Hepatocyte (in vitro differentiated cells): ENCODE results near the gene RSPRY1. TPM values are rescaled to one million over a fixed set of nuclear protein-coding genes. Genes with fewer than 3 reads are reported as not detected.

ENCODE experiments used
- DNase-seq: peaks from one replicate; pipeline ENCODE4 v3.0.0-alpha.2; 2016; ENCODE audit warnings: low spot score
- H2AFZ ChIP-seq: fragments of 200-600 bp; sonication (generic); 2 replicates; pipeline ENCODE4 v1.6.0; 2016; ENCODE audit warnings: antibody characterized with exemption, mild to moderate bottlenecking
- H3K27ac ChIP-seq: fragments of 200-600 bp; sonication (generic); 2 replicates; pipeline ENCODE4 v1.5.1; 2016; ENCODE audit warnings: mild to moderate bottlenecking
- H3K27me3 ChIP-seq: fragments of 200-600 bp; sonication (generic); 2 replicates; pipeline ENCODE4 v1.6.1; 2016
- H3K36me3 ChIP-seq: fragments of 200-600 bp; sonication (generic); replicated peaks from 2 replicates; pipeline ENCODE4 v1.5.1; 2016; ENCODE audit warnings: low read depth; ENCODE audit not compliant: insufficient read depth
- H3K4me1 ChIP-seq: fragments of 200-600 bp; sonication (generic); 2 replicates; pipeline ENCODE4 v1.5.1; 2016; ENCODE audit warnings: mild to moderate bottlenecking, moderate library complexity; ENCODE audit not compliant: insufficient read depth
- H3K4me2 ChIP-seq: fragments of 200-600 bp; sonication (generic); 2 replicates; pipeline ENCODE4 v1.6.0; 2016
- H3K4me3 ChIP-seq: fragments of 200-600 bp; sonication (generic); 2 replicates; pipeline ENCODE4 v1.5.1; 2016; ENCODE audit warnings: mild to moderate bottlenecking
- H3K79me2 ChIP-seq: fragments of 200-600 bp; sonication (generic); 2 replicates; pipeline ENCODE4 v1.6.0; 2017; ENCODE audit warnings: mild to moderate bottlenecking
- H3K9me2 ChIP-seq: fragments of 200-600 bp; sonication (generic); replicated peaks from 2 replicates; pipeline ENCODE4 v1.6.0; 2017; ENCODE audit warnings: mild to moderate bottlenecking; ENCODE audit not compliant: insufficient read depth
- H3K9me3 ChIP-seq: fragments of 200-600 bp; sonication (generic); 2 replicates; pipeline ENCODE4 v1.5.1; 2016; ENCODE audit warnings: low read depth, mild to moderate bottlenecking
- H4K20me1 ChIP-seq: fragments of 200-600 bp; sonication (generic); 2 replicates; pipeline ENCODE4 v1.6.0; 2016; ENCODE audit warnings: mild to moderate bottlenecking; ENCODE audit not compliant: insufficient read depth, poor library complexity, severe bottlenecking
- EZH2 ChIP-seq: fragments of 200-600 bp; sonication (generic); IDR thresholded peaks from 2 replicates; pipeline ENCODE4 v1.6.1; 2016; ENCODE audit warnings: antibody characterized with exemption, mild to moderate bottlenecking, borderline replicate concordance
- EZH2phosphoT487 ChIP-seq: fragments of 200-600 bp; sonication (generic); IDR thresholded peaks from one replicate; pipeline ENCODE4 v1.6.1; 2018; ENCODE audit warnings: antibody characterized with exemption, mild to moderate bottlenecking, low read depth, moderate library complexity; ENCODE audit not compliant: unreplicated experiment, severe bottlenecking
- WGBS: methylation state at CpG from one replicate; pipeline ENCODE4 v1.1.6; 2016; ENCODE audit warnings: low lambda C conversion rate; ENCODE audit errors: missing lambda C conversion rate; 5-methylcytosine and 5-hydroxymethylcytosine counted together
- polyA plus RNA-seq: library from polyadenylated mRNA; unstranded; fragments of >200 nt; fragmentation: Nextera tagmentation; extraction: Ambion mirVana; gene quantifications from 2 replicates; pipeline ENCODE4 v1.2.1, GENCODE V29; 2016
- total RNA-seq: library from RNA; depleted of rRNA; stranded (reverse); fragments of >200 nt; gene quantifications from 2 replicates; pipeline ENCODE4 v1.2.3, GENCODE V29; 2014
- TF ChIP-seq, protein P1 (sequence below): fragments of 200-600 bp; sonication (generic); IDR thresholded peaks from 2 replicates; pipeline ENCODE4 v1.5.1; 2016; ENCODE audit warnings: antibody characterized with exemption, mild to moderate bottlenecking; ENCODE audit not compliant: poor library complexity

Gene RSPRY1
- total and polyA plus RNA-seq, 2 experiments from 2014 or later = 42.3 to 57.5 TPM

GRCh38 chr16:57223057-57223456 lies 36.9 kb downstream of the RSPRY1 start:
- Histone ChIP-seq H3K27ac (no peak overlapping the region), H3K4me3 (no peak overlapping the region), H4K20me1 (no peaks in the 10 kb centered on the region), H3K36me3 (peaks cover 10% of the 10 kb centered on the region), H3K27me3 (no peaks in the 10 kb centered on the region), H3K4me1 (no peaks in the 10 kb centered on the region), H3K9me3 (no peaks in the 10 kb centered on the region), H3K79me2 (peaks cover 7% of the 10 kb centered on the region), H3K9me2 (no peaks in the 10 kb centered on the region), H3K4me2 (no peak overlapping the region), H2AFZ (no peak overlapping the region)
- TF ChIP-seq EZH2phosphoT487 = no peak
- no peak for TF ChIP-seq EZH2
- TF ChIP-seq, protein P1, sequence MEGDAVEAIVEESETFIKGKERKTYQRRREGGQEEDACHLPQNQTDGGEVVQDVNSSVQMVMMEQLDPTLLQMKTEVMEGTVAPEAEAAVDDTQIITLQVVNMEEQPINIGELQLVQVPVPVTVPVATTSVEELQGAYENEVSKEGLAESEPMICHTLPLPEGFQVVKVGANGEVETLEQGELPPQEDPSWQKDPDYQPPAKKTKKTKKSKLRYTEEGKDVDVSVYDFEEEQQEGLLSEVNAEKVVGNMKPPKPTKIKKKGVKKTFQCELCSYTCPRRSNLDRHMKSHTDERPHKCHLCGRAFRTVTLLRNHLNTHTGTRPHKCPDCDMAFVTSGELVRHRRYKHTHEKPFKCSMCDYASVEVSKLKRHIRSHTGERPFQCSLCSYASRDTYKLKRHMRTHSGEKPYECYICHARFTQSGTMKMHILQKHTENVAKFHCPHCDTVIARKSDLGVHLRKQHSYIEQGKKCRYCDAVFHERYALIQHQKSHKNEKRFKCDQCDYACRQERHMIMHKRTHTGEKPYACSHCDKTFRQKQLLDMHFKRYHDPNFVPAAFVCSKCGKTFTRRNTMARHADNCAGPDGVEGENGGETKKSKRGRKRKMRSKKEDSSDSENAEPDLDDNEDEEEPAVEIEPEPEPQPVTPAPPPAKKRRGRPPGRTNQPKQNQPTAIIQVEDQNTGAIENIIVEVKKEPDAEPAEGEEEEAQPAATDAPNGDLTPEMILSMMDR = no peak
- no peak for DNase-seq
- 97% methylated on average over 1 of the region's 1 CpG for WGBS

GRCh38 chr16:57224651-57225335 lies 38.7 kb downstream of the RSPRY1 start:
- Histone ChIP-seq H3K79me2 (peaks cover 5% of the 10 kb centered on the region), H3K4me2 (no peak overlapping the region), H3K9me2 (no peaks in the 10 kb centered on the region), H3K4me1 (no peaks in the 10 kb centered on the region), H3K27ac (no peak overlapping the region), H3K9me3 (no peaks in the 10 kb centered on the region), H2AFZ (no peak overlapping the region), H3K36me3 (peaks cover 6% of the 10 kb centered on the region), H3K4me3 (no peak overlapping the region), H3K27me3 (no peaks in the 10 kb centered on the region), H4K20me1 (no peaks in the 10 kb centered on the region)
- WGBS = 97% methylated on average over 6 of the region's 6 CpGs
- TF ChIP-seq, protein P1 = no peak
- no peak for TF ChIP-seq EZH2
- no peak for TF ChIP-seq EZH2phosphoT487
- no peak for DNase-seq

- 93% methylated on average over 7 of the region's 7 CpGs for WGBS
- Histone ChIP-seq H3K27me3 (no peaks in the 10 kb centered on the region), H3K9me2 (no peaks in the 10 kb centered on the region), H3K79me2 (peaks cover 5% of the 10 kb centered on the region), H3K4me1 (no peaks in the 10 kb centered on the region), H3K27ac (no peak overlapping the region), H3K4me3 (no peak overlapping the region), H3K9me3 (no peaks in the 10 kb centered on the region), H3K4me2 (no peak overlapping the region), H3K36me3 (peaks cover 12% of the 10 kb centered on the region), H4K20me1 (no peaks in the 10 kb centered on the region), H2AFZ (no peak overlapping the region)
- DNase-seq = no peak
- TF ChIP-seq, protein P1 = no peak
- TF ChIP-seq EZH2 (no peak), EZH2phosphoT487 (no peak)
These were observed 39.8 kb downstream of the RSPRY1 start for GRCh38 chr16:57225978-57226377.
